ENCODE results near the gene NHLRC4.
A peak's percentile ranks its signal among the peaks of the same experiment; 100 is the strongest.

Gene NHLRC4

GRCh38 chr16:574021-574760 is 7.4 kb downstream of the NHLRC4 start:
- ChIA-PET POLR2A (interaction anchor here (1.0 kb wide), 1 partner anchor 11 kb away, joined by 3 read pairs; no protein-coding TSS in a partner anchor), CTCF (interaction anchor here (0.6 kb wide), 1 partner anchor 172 kb away, joined by 4 read pairs; no protein-coding TSS in a partner anchor)
- TF ChIP-seq ZNF133 (tag by site-specific recombination; IDR thresholded peaks at IDR 0.05) (no peak), ZNF2 (tag by site-specific recombination; IDR thresholded peaks at IDR 0.05) (no peak), KLF9 (tag by site-specific recombination; IDR thresholded peaks at IDR 0.05; ENCODE audit: low read depth) (peak; percentile 46; the same call in 1 of the 2 replicates)
- no peaks in the 10 kb centered on the region for H3K9me3 ChIP-seq (ENCODE audit: control insufficient read depth, insufficient read depth, low read depth, low read length)
- H3K4me3 ChIP-seq (ENCODE audit: low read depth, low read length), result no peak overlapping the region
- peaks cover 1% of the 10 kb centered on the region; the same call in 1 of the 2 replicates for H3K4me1 ChIP-seq (ENCODE audit: control insufficient read depth, insufficient read depth, low read length)
- H3K36me3 ChIP-seq (ENCODE audit: control insufficient read depth in 2 of 2, insufficient read depth in 1 of 2, low read length in 2 of 2), result peaks cover 0 to 48% of the 10 kb centered on the region in 2 experiments; a peak in 1 of 3 replicates
- no peak overlapping the region for H3K27ac ChIP-seq (ENCODE audit: extremely low read depth, low read depth, low read length)

DNA sequence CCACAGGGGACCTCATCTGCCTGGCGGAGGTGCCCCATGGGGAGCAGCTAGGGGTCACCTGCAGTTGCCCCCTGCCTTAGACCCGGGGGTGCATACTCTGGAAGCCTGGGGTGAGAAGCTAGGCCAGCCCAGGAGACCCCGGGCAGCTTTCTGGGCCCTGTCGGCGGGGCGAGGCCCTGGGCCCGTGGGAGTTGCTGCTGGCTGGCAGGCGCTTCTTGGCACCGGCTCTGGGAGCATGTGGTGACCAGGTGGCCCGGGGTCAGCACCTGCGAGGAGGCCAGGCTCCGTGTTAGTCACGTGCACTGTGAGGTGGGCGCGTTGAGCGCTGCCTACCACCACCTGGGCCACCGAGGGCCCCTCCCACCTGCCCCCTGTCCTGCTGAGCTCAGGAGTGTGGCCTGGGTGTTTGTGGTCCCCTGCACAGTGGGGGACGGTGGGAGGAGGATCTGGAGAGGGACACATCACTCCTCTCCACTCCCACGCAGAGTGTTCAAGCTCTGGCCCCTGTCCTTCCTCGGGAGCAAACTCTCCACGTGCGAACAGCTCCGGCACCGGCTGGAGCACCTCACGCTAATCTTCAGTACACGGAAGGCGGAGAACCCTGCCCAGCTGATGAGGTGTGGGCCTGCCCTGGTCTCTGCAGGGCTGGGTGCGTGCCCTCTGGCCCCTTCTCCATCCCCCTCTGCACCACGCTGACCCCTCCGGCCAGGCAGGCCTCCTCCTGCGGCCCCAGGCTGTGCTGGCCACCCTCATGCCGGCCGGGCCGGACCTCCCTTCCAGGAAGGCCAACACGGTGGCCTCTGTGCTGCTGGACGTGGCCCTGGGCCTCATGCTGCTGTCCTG is 8.8 kb downstream of the NHLRC4 start:
- H3K9me3 ChIP-seq (ENCODE audit: control insufficient read depth, insufficient read depth, low read depth, low read length), result no peaks in the 10 kb centered on the region
- ChIA-PET CTCF (interaction anchor here (0.9 to 1.1 kb wide), 2 partner anchors 74 to 184 kb away, joined by 3 to 4 read pairs; partner anchors contain the start of gene WDR90), POLR2A (no interaction called here)
- no peaks in the 10 kb centered on the region for H3K4me1 ChIP-seq (ENCODE audit: control insufficient read depth, insufficient read depth, low read length)
- H3K27ac ChIP-seq (ENCODE audit: extremely low read depth, low read depth, low read length), result no peak overlapping the region
- no peak overlapping the region for H3K4me3 ChIP-seq (ENCODE audit: low read depth, low read length)
- H3K36me3 ChIP-seq (ENCODE audit: control insufficient read depth in 2 of 2, insufficient read depth in 1 of 2, low read length in 2 of 2), result peaks cover 0 to 56% of the 10 kb centered on the region in 2 experiments; a peak in 1 of 3 replicates
- TF ChIP-seq ZNF292 (tag by site-specific recombination; IDR thresholded peaks at IDR 0.05; ENCODE audit: borderline replicate concordance, low read depth), result no peak
- TF ChIP-seq ZNF133 (tag by site-specific recombination; IDR thresholded peaks at IDR 0.05), result no peak
- no peak for TF ChIP-seq ZNF18 (tag by site-specific recombination; IDR thresholded peaks at IDR 0.05)
- no peak for TF ChIP-seq ZNF580 (tag by site-specific recombination; IDR thresholded peaks at IDR 0.05)
- no peak for TF ChIP-seq ZNF140 (tag by site-specific recombination; IDR thresholded peaks at IDR 0.05)
- TF ChIP-seq ZNF610 (tag by site-specific recombination; IDR thresholded peaks at IDR 0.05; ENCODE audit: borderline replicate concordance), result no peak
- no peak for TF ChIP-seq ZNF76 (tag by site-specific recombination; IDR thresholded peaks at IDR 0.05; ENCODE audit: borderline replicate concordance, low read depth)
- TF ChIP-seq ZNF157 (tag by site-specific recombination; IDR thresholded peaks at IDR 0.05), result no peak
- no peak for TF ChIP-seq ZNF544 (tag by site-specific recombination; IDR thresholded peaks at IDR 0.05)
- TF ChIP-seq ZNF629 (tag by site-specific recombination; IDR thresholded peaks at IDR 0.05), result no peak
- TF ChIP-seq EGR2 (tag by site-specific recombination; IDR thresholded peaks at IDR 0.05; ENCODE audit: low read depth), result peak; percentile 53
- TF ChIP-seq BCL11A (tag by site-specific recombination; IDR thresholded peaks at IDR 0.05; ENCODE audit: low read depth), result no peak
- TF ChIP-seq ZIC2 (tag by site-specific recombination; IDR thresholded peaks at IDR 0.05), result peak; percentile 51
- no peak for TF ChIP-seq ZNF350 (tag by site-specific recombination; IDR thresholded peaks at IDR 0.05)
- TF ChIP-seq ZNF324 (tag by site-specific recombination; IDR thresholded peaks at IDR 0.05), result no peak
- no peak for TF ChIP-seq ZNF571 (tag by site-specific recombination; IDR thresholded peaks at IDR 0.05)
- TF ChIP-seq PRDM6 (tag by site-specific recombination; IDR thresholded peaks at IDR 0.05), result no peak
- no peak for TF ChIP-seq SETDB1 (IDR thresholded peaks at IDR 0.05; ENCODE audit: insufficient read length, low read length)
- TF ChIP-seq ZNF248 (tag by site-specific recombination; IDR thresholded peaks at IDR 0.05), result no peak
- TF ChIP-seq GLIS1 (tag by site-specific recombination; IDR thresholded peaks at IDR 0.05), result peak; percentile 79
- no peak for TF ChIP-seq ZNF302 (tag by site-specific recombination; IDR thresholded peaks at IDR 0.05; ENCODE audit: low read depth)
- TF ChIP-seq ZNF624 (tag by site-specific recombination; IDR thresholded peaks at IDR 0.05), result no peak
- TF ChIP-seq ZNF311 (tag by site-specific recombination; IDR thresholded peaks at IDR 0.05; ENCODE audit: borderline replicate concordance), result no peak
- TF ChIP-seq, protein P1, sequence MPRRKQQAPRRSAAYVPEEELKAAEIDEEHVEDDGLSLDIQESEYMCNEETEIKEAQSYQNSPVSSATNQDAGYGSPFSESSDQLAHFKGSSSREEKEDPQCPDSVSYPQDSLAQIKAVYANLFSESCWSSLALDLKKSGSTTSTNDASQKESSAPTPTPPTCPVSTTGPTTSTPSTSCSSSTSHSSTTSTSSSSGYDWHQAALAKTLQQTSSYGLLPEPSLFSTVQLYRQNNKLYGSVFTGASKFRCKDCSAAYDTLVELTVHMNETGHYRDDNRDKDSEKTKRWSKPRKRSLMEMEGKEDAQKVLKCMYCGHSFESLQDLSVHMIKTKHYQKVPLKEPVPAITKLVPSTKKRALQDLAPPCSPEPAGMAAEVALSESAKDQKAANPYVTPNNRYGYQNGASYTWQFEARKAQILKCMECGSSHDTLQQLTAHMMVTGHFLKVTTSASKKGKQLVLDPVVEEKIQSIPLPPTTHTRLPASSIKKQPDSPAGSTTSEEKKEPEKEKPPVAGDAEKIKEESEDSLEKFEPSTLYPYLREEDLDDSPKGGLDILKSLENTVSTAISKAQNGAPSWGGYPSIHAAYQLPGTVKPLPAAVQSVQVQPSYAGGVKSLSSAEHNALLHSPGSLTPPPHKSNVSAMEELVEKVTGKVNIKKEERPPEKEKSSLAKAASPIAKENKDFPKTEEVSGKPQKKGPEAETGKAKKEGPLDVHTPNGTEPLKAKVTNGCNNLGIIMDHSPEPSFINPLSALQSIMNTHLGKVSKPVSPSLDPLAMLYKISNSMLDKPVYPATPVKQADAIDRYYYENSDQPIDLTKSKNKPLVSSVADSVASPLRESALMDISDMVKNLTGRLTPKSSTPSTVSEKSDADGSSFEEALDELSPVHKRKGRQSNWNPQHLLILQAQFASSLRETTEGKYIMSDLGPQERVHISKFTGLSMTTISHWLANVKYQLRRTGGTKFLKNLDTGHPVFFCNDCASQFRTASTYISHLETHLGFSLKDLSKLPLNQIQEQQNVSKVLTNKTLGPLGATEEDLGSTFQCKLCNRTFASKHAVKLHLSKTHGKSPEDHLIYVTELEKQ (tag by site-specific recombination; IDR thresholded peaks at IDR 0.05; ENCODE audit: borderline replicate concordance), result no peak

Measured in HEK293 (cell line).